ENCODE results near the gene SPPL2C.

GRCh38 chr17:45895304-45895968, 50.8 kb downstream of the SPPL2C start:
- no peak for TF ChIP-seq CTCF (conservative IDR thresholded peaks at IDR 0.05; ENCODE audit: low read length)
- no peak for TF ChIP-seq EZH2phosphoT487 (IDR thresholded peaks at IDR 0.05; ENCODE audit: borderline replicate concordance, low read depth, low read length)
